Measurements from ENCODE around the gene DHX34.
"Not testable (repeated sequence)": the region's sequence is repeated elsewhere in the genome, so short reads cannot be mapped to it uniquely, and the experiment has no call there.

Gene DHX34, protein sequence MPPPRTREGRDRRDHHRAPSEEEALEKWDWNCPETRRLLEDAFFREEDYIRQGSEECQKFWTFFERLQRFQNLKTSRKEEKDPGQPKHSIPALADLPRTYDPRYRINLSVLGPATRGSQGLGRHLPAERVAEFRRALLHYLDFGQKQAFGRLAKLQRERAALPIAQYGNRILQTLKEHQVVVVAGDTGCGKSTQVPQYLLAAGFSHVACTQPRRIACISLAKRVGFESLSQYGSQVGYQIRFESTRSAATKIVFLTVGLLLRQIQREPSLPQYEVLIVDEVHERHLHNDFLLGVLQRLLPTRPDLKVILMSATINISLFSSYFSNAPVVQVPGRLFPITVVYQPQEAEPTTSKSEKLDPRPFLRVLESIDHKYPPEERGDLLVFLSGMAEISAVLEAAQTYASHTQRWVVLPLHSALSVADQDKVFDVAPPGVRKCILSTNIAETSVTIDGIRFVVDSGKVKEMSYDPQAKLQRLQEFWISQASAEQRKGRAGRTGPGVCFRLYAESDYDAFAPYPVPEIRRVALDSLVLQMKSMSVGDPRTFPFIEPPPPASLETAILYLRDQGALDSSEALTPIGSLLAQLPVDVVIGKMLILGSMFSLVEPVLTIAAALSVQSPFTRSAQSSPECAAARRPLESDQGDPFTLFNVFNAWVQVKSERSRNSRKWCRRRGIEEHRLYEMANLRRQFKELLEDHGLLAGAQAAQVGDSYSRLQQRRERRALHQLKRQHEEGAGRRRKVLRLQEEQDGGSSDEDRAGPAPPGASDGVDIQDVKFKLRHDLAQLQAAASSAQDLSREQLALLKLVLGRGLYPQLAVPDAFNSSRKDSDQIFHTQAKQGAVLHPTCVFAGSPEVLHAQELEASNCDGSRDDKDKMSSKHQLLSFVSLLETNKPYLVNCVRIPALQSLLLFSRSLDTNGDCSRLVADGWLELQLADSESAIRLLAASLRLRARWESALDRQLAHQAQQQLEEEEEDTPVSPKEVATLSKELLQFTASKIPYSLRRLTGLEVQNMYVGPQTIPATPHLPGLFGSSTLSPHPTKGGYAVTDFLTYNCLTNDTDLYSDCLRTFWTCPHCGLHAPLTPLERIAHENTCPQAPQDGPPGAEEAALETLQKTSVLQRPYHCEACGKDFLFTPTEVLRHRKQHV

DNA sequence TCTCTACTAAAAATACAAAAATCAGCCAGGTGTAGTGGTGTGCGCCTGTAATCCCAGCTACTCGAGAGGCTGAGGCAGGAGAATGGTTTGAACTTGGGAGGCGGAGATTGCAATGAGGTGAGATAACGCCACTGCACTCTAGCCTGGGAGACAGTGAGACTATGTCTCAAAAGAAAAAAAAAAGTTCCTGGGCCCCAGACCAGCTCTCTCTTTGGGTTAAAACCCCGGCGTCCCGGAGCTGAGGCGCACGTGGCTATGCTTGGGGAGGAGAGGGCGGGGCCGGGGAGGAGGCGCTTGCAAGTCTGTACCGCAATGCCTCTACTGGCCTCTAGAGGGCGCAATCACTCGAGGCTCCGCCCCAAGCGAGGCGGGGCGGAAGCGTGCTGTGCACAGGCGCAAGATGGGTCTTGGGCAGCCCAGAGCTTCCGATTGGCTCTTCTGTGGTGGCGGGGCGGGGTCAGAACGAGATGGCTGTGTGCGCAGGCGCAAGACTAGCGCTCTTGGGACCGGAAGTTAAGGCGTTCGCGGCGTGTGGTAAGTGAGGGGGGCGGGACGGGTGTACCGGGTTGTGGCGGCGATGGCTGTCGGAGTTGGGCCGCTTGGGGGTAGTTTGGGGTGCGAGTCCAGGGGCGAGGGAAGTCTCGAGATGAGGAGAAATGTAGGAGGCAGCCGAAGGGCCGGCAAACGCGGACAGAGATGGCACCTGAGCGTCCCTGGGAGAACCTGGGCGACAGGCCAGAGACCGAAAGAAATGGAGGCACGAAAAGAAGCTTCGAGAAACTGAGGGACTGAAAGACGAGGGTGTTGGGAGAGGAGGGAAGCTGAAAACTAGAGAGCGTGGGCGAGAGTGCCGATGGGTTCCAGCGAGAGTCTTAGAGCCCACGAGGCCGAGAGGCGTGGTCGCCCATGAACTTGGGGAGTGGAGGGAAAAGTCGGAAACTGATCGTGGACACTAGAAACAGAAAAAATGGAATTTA, at the start of gene DHX34:
DHX34 (plus strand) TSS at position 497 of the 977 bp plus-strand sequence. CDS start 3,716 bp downstream, outside the sequence.
- Mint-ChIP-seq H3K9me3 (no peaks in the 10 kb centered on the region), H3K4me3 (peak within 1 kb of the TSS; percentile 94 to 98 (median 96)), H3K4me1 (peaks cover 22% of the 10 kb centered on the region), H3K27me3 (ENCODE audit: low read depth) (peaks cover 4% of the 10 kb centered on the region), H3K36me3 (ENCODE audit: low read depth) (peaks cover 39% of the 10 kb centered on the region), H3K27ac (peak within 1 kb of the TSS; percentile 52 to 80 (median 75))
- TF ChIP-seq, protein P1, sequence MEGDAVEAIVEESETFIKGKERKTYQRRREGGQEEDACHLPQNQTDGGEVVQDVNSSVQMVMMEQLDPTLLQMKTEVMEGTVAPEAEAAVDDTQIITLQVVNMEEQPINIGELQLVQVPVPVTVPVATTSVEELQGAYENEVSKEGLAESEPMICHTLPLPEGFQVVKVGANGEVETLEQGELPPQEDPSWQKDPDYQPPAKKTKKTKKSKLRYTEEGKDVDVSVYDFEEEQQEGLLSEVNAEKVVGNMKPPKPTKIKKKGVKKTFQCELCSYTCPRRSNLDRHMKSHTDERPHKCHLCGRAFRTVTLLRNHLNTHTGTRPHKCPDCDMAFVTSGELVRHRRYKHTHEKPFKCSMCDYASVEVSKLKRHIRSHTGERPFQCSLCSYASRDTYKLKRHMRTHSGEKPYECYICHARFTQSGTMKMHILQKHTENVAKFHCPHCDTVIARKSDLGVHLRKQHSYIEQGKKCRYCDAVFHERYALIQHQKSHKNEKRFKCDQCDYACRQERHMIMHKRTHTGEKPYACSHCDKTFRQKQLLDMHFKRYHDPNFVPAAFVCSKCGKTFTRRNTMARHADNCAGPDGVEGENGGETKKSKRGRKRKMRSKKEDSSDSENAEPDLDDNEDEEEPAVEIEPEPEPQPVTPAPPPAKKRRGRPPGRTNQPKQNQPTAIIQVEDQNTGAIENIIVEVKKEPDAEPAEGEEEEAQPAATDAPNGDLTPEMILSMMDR (IDR thresholded peaks at IDR 0.05; ENCODE audit: unreplicated experiment in 3 of 3), result peak; percentile 98

DNA sequence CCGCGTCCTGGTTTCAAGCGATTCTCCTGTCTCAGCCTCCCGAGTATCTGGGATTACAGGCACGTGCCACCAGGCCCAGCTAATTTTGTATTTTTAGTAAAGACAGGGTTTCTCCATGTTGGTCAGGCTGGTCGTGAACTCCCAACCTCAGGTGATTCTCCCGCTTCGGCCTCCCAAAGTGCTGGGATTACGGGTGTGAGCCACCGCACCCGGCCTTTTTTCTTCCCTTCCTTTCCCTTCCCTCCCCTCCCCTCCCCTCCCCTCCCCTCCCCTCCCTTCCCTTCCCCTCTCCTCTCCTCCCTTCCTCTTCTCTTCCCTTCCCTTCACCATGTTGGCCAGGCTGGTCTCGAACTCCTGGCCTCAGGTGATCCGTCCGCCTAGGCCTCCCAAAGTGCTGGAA, 48.2 kb upstream of the DHX34 start:
- H3K27me3 Mint-ChIP-seq (ENCODE audit: low read depth), result peaks cover 13% of the 10 kb centered on the region
- not testable (repeated sequence) for H3K4me1 Mint-ChIP-seq; H3K27ac Mint-ChIP-seq; H3K9me3 Mint-ChIP-seq; H3K4me3 Mint-ChIP-seq; H3K36me3 Mint-ChIP-seq (ENCODE audit: low read depth)

DNA sequence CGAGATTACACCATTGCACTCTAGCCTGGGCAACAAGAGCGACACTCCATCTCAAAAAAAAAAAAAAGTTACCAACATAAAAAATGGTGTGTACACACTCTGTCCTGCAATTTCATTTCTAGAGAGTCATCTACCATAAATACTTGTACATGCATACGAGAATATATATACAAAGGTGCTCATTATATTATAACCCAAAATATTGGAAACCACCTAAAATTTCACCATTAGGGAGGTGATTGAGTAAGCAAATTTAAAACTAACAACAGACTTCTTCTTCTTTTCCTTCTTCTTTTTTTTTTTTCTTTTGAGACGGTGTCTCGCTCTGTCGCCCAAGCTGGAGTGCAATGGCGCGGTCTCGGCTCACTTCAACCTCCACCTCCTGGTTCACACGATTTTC, 46.9 kb upstream of the DHX34 start:
- no peak overlapping the region for H3K4me3 Mint-ChIP-seq
- H3K27ac Mint-ChIP-seq, result no peak overlapping the region
- no peaks in the 10 kb centered on the region for H3K9me3 Mint-ChIP-seq
- TF ChIP-seq, protein P1 (IDR thresholded peaks at IDR 0.05; ENCODE audit: unreplicated experiment in 3 of 3), result no peak
- peaks cover 16% of the 10 kb centered on the region for H3K27me3 Mint-ChIP-seq (ENCODE audit: low read depth)
- H3K4me1 Mint-ChIP-seq, result no peaks in the 10 kb centered on the region
- H3K36me3 Mint-ChIP-seq (ENCODE audit: low read depth), result no peaks in the 10 kb centered on the region

DNA sequence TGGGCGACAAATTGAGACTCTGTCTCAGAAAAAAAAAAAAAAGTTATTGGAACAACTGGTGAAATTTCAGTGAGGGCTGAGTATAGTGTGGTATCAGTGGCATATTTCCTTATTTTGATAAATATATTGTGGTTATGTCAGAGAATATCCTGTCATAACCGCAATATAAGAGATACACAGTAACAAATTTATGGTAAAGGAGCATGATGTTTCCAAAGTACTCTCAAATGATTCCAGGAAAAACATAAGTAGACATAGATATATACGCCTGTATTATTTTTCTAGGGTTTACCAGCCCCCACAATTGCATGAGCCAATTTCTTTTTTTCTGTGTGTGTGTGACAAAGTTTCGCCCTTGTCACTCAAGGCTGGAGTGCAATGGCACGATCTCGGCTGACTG, 45.1 kb upstream of the DHX34 start:
- TF ChIP-seq, protein P1 (IDR thresholded peaks at IDR 0.05; ENCODE audit: unreplicated experiment in 3 of 3), result no peak
- Mint-ChIP-seq H3K27ac (no peak overlapping the region), H3K4me1 (no peaks in the 10 kb centered on the region), H3K9me3 (no peaks in the 10 kb centered on the region), H3K4me3 (no peak overlapping the region), H3K36me3 (ENCODE audit: low read depth) (no peaks in the 10 kb centered on the region), H3K27me3 (ENCODE audit: low read depth) (peaks cover 19% of the 10 kb centered on the region)

DNA sequence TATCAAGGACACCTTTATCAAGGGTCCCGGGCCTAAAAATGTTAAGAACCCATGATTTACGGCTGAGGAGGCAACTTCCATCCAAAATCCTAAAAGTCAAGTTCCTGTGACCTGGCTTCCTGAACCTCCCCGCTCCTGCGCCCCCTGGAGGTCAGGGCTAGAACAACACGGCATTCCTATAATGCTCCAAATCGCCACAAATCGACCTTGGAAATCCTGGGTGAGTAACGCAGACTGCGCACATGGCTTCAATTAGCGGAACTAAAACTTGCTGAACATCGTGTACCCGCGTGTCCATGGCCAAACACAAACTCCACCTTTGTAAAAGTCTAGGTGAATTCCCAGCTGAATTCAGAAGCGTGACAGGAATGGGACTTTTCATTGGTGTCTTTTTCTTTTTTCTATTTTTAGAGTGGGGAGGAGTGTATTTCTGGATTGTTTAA, 43.8 kb upstream of the DHX34 start:
- Mint-ChIP-seq H3K36me3 (ENCODE audit: low read depth) (no peaks in the 10 kb centered on the region), H3K4me1 (no peaks in the 10 kb centered on the region), H3K27ac (no peak overlapping the region), H3K4me3 (no peak overlapping the region), H3K9me3 (no peaks in the 10 kb centered on the region), H3K27me3 (ENCODE audit: low read depth) (peaks cover 22% of the 10 kb centered on the region)
- TF ChIP-seq, protein P1 (IDR thresholded peaks at IDR 0.05; ENCODE audit: unreplicated experiment in 3 of 3), result peak; percentile 85 to 87 (median 85)

Measured in nephron (organoid).